HG03521 (cell line): Measurements from ENCODE around the gene LSM12.

ENCODE experiments used
- ATAC-seq: cut with Tn5 transposase; IDR thresholded peaks from one replicate; pipeline ENCODE4 v1.9.1; 2021; ENCODE audit warnings: mild to moderate bottlenecking, moderate library complexity; ENCODE audit not compliant: unreplicated experiment

LSM12 gene

DNA sequence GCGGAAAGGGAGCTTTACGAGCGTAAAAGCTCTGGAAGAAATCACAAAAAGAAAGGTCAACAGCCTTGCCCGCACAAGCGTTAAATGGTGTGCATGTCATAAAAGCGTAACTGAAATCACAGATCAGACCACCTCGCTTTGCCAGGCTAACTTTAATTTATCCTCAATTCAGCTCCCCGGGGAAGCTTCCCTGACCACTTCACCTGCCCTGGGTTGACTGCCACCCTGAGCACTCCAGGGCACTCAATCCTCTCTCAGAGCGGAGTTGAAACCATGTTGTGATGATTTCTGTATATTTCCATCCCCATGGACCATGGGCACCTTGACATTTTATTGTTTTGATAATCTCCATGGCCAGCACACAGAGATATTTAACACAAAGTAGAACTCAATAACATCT is 78.2 kb downstream of the LSM12 start:
- no peak for ATAC-seq

DNA sequence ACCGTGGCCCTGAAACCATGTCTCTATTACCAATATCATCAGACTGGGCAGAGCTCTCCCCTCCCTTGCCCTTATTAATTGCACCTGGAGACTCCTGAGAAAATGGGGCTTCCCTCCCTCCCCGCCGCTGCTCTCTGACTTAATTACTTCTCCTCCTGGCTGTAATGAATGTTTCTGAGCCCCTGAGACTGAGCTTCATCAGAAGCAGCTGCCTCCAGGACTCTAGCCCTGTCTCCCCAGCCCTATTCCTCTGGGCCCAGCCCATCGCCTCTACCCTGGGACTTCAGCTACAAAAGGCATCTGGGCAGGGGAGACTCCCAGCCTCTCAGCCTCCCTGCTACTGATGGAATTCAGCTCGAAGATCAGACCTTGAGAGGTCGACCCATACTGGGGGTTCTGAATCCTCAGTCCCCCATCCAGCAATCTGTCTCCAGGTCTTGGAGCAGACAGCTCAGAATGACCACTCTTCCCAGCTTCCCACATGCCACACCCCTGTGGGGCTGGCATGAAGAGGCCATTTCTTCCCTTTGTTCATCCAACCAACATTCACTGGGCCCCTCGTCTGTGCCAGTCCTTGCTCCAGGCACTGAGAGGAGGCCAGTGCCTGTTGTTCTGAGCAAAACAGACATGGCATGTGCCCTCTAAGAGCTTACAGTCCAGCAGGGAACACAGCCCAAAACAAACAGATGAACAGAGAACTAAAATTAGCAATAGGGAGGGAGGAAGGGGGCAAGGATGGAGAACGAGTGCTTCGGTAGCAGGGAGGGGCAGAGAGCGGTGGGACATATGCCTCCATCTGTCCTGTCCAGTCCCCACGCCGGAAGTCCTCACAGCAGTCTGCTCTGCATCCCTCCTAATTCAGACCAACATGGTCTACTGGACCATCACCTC is 79.1 kb downstream of the LSM12 start:
- no peak for ATAC-seq

DNA sequence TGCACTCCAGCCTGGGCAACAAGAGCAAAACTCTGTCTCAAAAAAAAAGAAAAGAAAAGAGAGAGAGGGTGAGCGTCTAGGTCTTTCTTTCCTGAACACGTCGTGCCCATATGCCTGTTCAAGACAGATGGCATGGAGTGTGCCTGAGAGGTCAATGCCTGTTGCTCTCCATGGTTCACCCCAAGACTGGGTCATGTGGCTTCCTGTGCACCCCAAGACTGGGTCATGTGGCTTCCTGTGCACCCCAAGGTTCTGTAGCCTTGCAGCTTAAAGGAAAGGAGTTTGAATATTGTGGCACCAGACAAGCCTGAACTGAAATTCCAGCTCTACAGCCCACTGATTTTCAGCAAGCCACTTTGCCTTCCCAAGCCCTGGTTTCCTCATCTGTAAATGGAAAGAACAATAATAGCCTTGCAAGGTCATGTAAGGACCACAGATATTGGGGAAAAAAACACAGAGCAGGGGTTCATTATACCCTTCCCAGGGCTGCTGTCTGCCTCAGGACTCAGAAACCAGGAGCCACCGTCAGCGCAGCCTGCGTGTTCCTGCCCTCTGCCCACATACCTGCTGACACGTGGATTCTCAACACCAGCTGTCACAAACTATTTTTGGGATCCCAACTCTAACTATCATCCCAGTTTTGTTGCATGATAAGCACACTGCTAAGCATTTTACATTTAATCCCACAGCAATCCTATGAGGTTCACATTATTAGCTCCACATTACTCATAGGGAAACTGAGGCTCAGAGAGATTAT is 80.1 kb downstream of the LSM12 start:
- ATAC-seq: no peak

DNA sequence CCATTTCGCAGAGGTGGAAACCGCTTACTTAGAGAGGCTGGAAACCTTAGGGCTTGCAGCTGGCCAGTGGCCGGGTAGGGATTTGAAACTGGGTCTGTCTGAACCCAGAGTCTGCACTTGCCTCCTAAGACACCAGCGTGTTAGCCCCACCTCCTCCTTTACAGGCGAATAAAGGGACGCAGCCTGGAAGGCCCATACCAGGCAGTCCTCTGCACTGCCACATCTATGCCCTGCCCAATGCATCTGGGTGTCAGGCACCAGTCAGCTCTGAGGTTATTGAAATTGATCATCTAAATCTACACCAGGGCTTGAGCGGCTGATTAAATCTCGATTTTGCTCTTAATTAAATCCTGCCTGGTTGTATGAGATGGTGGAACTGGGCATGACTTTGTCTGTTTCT is 82.0 kb downstream of the LSM12 start:
- ATAC-seq: no peak
